HCT116 (cell line): ENCODE measurements around the gene TLE3. TPM values are rescaled to one million over a fixed set of nuclear protein-coding genes. Genes with fewer than 3 reads are reported as not detected.

Experiments
- ATAC-seq: fragments of 200-7000 bp; cut with Tn5 transposase; 2 replicates; pipeline ENCODE4 v1.9.1; 2020; ENCODE audit warnings: mild to moderate bottlenecking, moderate library complexity
- BruUV-seq: library from RNA; stranded (reverse); fragments of 400-500 nt; replicated peaks from 2 replicates; lab custom pipeline; 2021; lab: Mats Ljungman, UMichigan
- CTCF ChIA-PET: fragments of 300-600 bp; sonication (Branson Sonifier 250); formaldehyde crosslinking; loops from one replicate; lab custom pipeline; 2021; ENCODE audit warnings: antibody characterized with exemption; lab: Charles Lee
- POLR2A ChIA-PET: fragments of 300-600, 350-600 bp; sonication (Branson Sonifier 250); formaldehyde crosslinking; loops from one replicate; lab custom pipeline; 2021; ENCODE audit warnings: antibody characterized with exemption; lab: Charles Lee
- RAD21 ChIA-PET, 2 experiments: fragments of 300-600 bp; sonication (Branson Sonifier 250); formaldehyde crosslinking; loops; one replicate each; lab custom pipeline; 2023; ENCODE audit warnings: low total read pairs in 2 of 2; ENCODE audit not compliant: uncharacterized antibody in 2 of 2, unreplicated experiment in 2 of 2, low non-redundant PET in 1 of 2; lab: Charles Lee
- DNase-seq: peaks from one replicate; pipeline ENCODE4 v3.0.0-alpha.2; 2010; ENCODE audit warnings: low read depth, low spot score
- H2AFZ ChIP-seq: fragments of 200-600 bp; shearing (Covaris generic), sonication (generic); 2 replicates; pipeline ENCODE4 v1.6.1; 2017; ENCODE audit warnings: low read depth, mixed run types, mixed read lengths, antibody characterized with exemption, low read length; ENCODE audit not compliant: poor library complexity, severe bottlenecking
- H3K27ac ChIP-seq: 2 replicates; pipeline ENCODE4 v1.5.1; 2012; ENCODE audit warnings: low read depth, low read length
- H3K27me3 ChIP-seq: fragments of 200-600 bp; sonication (generic); 2 replicates; pipeline ENCODE4 v1.6.1; 2016; ENCODE audit warnings: mixed run types, low read length, mixed read lengths; ENCODE audit not compliant: insufficient read depth
- H3K36me3 ChIP-seq, 2 experiments: fragments of 200-500 bp in 1 of 2; fragments of 200-600 bp in 1 of 2; sonication (Bioruptor generic) in 1 of 2; sonication (generic) in 1 of 2; 2 replicates each; pipeline versions ENCODE4 v1.5.1 to v1.6.1; 2014 to 2016; ENCODE audit warnings: low read length in 2 of 2, inconsistent platforms in 1 of 2, mixed read lengths in 1 of 2, mixed run types in 1 of 2; ENCODE audit not compliant: insufficient read depth in 2 of 2, control insufficient read depth in 1 of 2
- H3K4me1 ChIP-seq, 2 experiments: fragments of 200-600 bp in 1 of 2; sonication (generic) in 1 of 2; 2 replicates each; pipeline versions ENCODE4 v1.5.1 to v1.6.1; 2012 to 2017; ENCODE audit warnings: low read length in 2 of 2, inconsistent platforms in 1 of 2, mild to moderate bottlenecking in 1 of 2, mixed read lengths in 1 of 2, mixed run types in 1 of 2, moderate library complexity in 1 of 2; ENCODE audit not compliant: insufficient read depth in 2 of 2, control insufficient read depth in 1 of 2
- H3K4me2 ChIP-seq: fragments of 200-600 bp; sonication (generic); 2 replicates; pipeline ENCODE4 v1.6.1; 2017; ENCODE audit warnings: mixed run types, low read length, mixed read lengths
- H3K4me3 ChIP-seq, 2 experiments: fragments of 200-600 bp in 1 of 2; sonication (generic) in 1 of 2; replicated peaks in 1 of 2; 2 replicates each; pipeline ENCODE4 v1.5.1; 2011 to 2016; ENCODE audit warnings: low read length in 2 of 2, control low read depth in 1 of 2, low read depth in 1 of 2, mild to moderate bottlenecking in 1 of 2, mixed read lengths in 1 of 2, mixed run types in 1 of 2
- H3K79me2 ChIP-seq: fragments of 200-600 bp; sonication (generic); 2 replicates; pipeline ENCODE4 v1.6.1; 2017; ENCODE audit warnings: mild to moderate bottlenecking, mixed run types, low read length, moderate library complexity, mixed read lengths; ENCODE audit not compliant: insufficient read depth
- H3K9ac ChIP-seq: fragments of 200-600 bp; sonication (generic); 2 replicates; pipeline ENCODE4 v1.6.1; 2016; ENCODE audit warnings: low read length, mixed read lengths
- H3K9me2 ChIP-seq: fragments of 200-600 bp; sonication (generic), shearing (Covaris generic); 2 replicates; pipeline ENCODE4 v1.6.1; 2017; ENCODE audit warnings: mixed run types, mild to moderate bottlenecking, moderate library complexity; ENCODE audit not compliant: insufficient read depth
- H3K9me3 ChIP-seq, 2 experiments: fragments of 200-500 bp in 1 of 2; fragments of 200-600 bp in 1 of 2; sonication (Bioruptor generic) in 1 of 2; sonication (generic) in 1 of 2; 2 replicates each; pipeline ENCODE4 v1.6.1; 2014 to 2017; ENCODE audit warnings: low read length in 2 of 2, mixed read lengths in 2 of 2, inconsistent platforms in 1 of 2, low read depth in 1 of 2, mild to moderate bottlenecking in 1 of 2, mixed run types in 1 of 2, moderate library complexity in 1 of 2; ENCODE audit not compliant: control insufficient read depth in 1 of 2, insufficient read depth in 1 of 2
- H4K20me1 ChIP-seq: fragments of 200-600 bp; sonication (generic), shearing (Covaris generic); 2 replicates; pipeline ENCODE4 v1.6.1; 2017; ENCODE audit warnings: mixed run types, mild to moderate bottlenecking, moderate library complexity; ENCODE audit not compliant: insufficient read depth
- ATF3 ChIP-seq: IDR thresholded peaks from 2 replicates; pipeline ENCODE4 v1.6.1; 2012
- CEBPB ChIP-seq: IDR thresholded peaks from 2 replicates; pipeline ENCODE4 v1.6.1; 2012; ENCODE audit warnings: low read depth
- FOSL1 ChIP-seq: IDR thresholded peaks from 2 replicates; pipeline ENCODE4 v1.6.1; 2012; ENCODE audit warnings: low read depth
- JUND ChIP-seq: IDR thresholded peaks from 2 replicates; pipeline ENCODE4 v1.6.1; 2012
- YY1 ChIP-seq: IDR thresholded peaks from 2 replicates; pipeline ENCODE4 v1.6.1; 2011; ENCODE audit warnings: low read length, low read depth, moderate library complexity, mild to moderate bottlenecking; ENCODE audit not compliant: insufficient replicate concordance; ENCODE audit errors: extremely low read depth
- ZBTB33 ChIP-seq: IDR thresholded peaks from 2 replicates; pipeline ENCODE4 v1.6.1; 2011; ENCODE audit warnings: mild to moderate bottlenecking, low read length, moderate library complexity; ENCODE audit not compliant: insufficient replicate concordance; ENCODE audit errors: extremely low read depth
- ZFX ChIP-seq: fragments of 450-650 bp; IDR thresholded peaks from 2 replicates; pipeline ENCODE4 v1.6.1; 2017
- ZNF274 ChIP-seq: fragments of 200-500 bp; sonication (Bioruptor generic); IDR thresholded peaks from 2 replicates; pipeline ENCODE4 v1.6.1; 2014; ENCODE audit warnings: mild to moderate bottlenecking, low read depth, low read length, inconsistent platforms
- intact Hi-C: fragments of 100-400 bp; cut with micrococcal nuclease; formaldehyde crosslinking; loops from 2 replicates; pipeline ENCODE4 v1.10.0; 2022
- total RNA-seq: library from RNA; stranded (reverse); gene quantifications from one replicate; pipeline ENCODE4 v1.2.1, GENCODE V29; 2021; ENCODE audit not compliant: unreplicated experiment
- TF ChIP-seq, protein P1 (sequence below): IDR thresholded peaks from 2 replicates; pipeline ENCODE4 v1.6.1; 2012

TLE3 gene
- total RNA-seq, 1 experiment from 2014 or later = 53.9 TPM

DNA sequence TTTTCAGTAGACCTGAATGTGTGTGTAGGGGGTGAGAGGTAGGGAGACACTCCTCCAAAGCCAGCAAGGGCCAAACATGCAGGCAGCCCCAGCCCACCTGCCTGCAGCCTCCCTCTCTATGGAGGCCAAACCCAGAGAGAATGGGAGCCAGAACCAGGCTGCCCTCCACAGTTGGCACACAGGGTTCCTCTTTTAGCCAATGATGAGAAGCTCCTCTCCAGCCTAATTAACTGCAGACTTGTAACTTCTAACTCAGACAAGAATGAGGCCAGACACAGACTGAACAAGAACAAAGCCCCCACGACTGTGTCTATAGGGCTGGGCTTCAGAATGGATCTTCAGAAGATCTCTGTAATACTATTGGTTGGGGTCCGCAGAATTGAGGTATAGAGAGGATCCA, 12.3 kb upstream of the TLE3 start:
- CTCF ChIA-PET = interaction anchor here (2.6 kb wide), 1 partner anchor 8 kb away, joined by 14 read pairs; no protein-coding TSS in a partner anchor
- POLR2A ChIA-PET = no interaction called here
- RAD21 ChIA-PET = no interaction called here
- H3K9ac ChIP-seq = no peak overlapping the region
- no peak for ATAC-seq
- no peak overlapping the region for H3K4me2 ChIP-seq
- H3K27ac ChIP-seq = no peak overlapping the region
- no TSS peak for BruUV-seq
- H3K4me1 ChIP-seq = peaks cover 6 to 12% of the 10 kb centered on the region in 2 experiments; a peak in 3 of 4 replicates
- TF ChIP-seq YY1 = no peak
- TF ChIP-seq CEBPB = no peak
- no peak for TF ChIP-seq ZBTB33
- TF ChIP-seq ZFX = no peak
- TF ChIP-seq JUND = no peak
- TF ChIP-seq, protein P1, sequence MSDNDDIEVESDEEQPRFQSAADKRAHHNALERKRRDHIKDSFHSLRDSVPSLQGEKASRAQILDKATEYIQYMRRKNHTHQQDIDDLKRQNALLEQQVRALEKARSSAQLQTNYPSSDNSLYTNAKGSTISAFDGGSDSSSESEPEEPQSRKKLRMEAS = no peak
- TF ChIP-seq ZNF274 = no peak
- TF ChIP-seq FOSL1 = no peak
- TF ChIP-seq ATF3 = no peak
- H2AFZ ChIP-seq = no peak overlapping the region
- no peaks in the 10 kb centered on the region for H3K27me3 ChIP-seq
- no peak overlapping the region for H3K4me3 ChIP-seq
- intact Hi-C loops = loop anchor here (10.0 kb wide), 1 partner anchor 375 kb away; no protein-coding TSS in a partner anchor
- no peaks in the 10 kb centered on the region for H3K36me3 ChIP-seq
- H3K9me2 ChIP-seq = no peaks in the 10 kb centered on the region
- H4K20me1 ChIP-seq = no peaks in the 10 kb centered on the region
- no peaks in the 10 kb centered on the region for H3K9me3 ChIP-seq
- no peak for DNase-seq
- H3K79me2 ChIP-seq = no peaks in the 10 kb centered on the region
